GM15510 (cell line): ENCODE measurements around the gene CD96.

Source experiments
- POLR2A ChIP-seq: IDR thresholded peaks from 3 replicates; pipeline ENCODE4 v1.6.1; 2011; ENCODE audit warnings: borderline replicate concordance; ENCODE audit not compliant: insufficient read length; ENCODE audit errors: extremely low read depth

Gene CD96

GRCh38 chr3:111542611-111543300 is 759 bp downstream of the CD96 start:
- no peak for TF ChIP-seq POLR2A

- TF ChIP-seq POLR2A = no peak
Measured at GRCh38 chr3:111545349-111545748, 3.4 kb downstream of the CD96 start.

GRCh38 chr3:111547631-111548030 is 5.6 kb downstream of the CD96 start:
- TF ChIP-seq POLR2A = no peak

GRCh38 chr3:111548092-111548491 is 6.1 kb downstream of the CD96 start:
- no peak for TF ChIP-seq POLR2A

- TF ChIP-seq POLR2A = no peak
Measured at GRCh38 chr3:111548756-111549155, 6.8 kb downstream of the CD96 start.

GRCh38 chr3:111566844-111567243 is 24.8 kb downstream of the CD96 start:
- TF ChIP-seq POLR2A = no peak

GRCh38 chr3:111568355-111568754 is 26.4 kb downstream of the CD96 start:
- no peak for TF ChIP-seq POLR2A

- TF ChIP-seq POLR2A = no peak
Measured at GRCh38 chr3:111568911-111569310, 26.9 kb downstream of the CD96 start.

GRCh38 chr3:111570404-111571030 is 28.5 kb downstream of the CD96 start:
- no peak for TF ChIP-seq POLR2A

GRCh38 chr3:111571282-111571681 is 29.3 kb downstream of the CD96 start:
- TF ChIP-seq POLR2A = no peak

- TF ChIP-seq POLR2A = no peak
Measured at GRCh38 chr3:111571907-111572460, 30.0 kb downstream of the CD96 start.

- no peak for TF ChIP-seq POLR2A
Measured at GRCh38 chr3:111577113-111577512, 35.1 kb downstream of the CD96 start.

GRCh38 chr3:111577798-111578685 is 36.0 kb downstream of the CD96 start:
- TF ChIP-seq POLR2A = no peak

GRCh38 chr3:111578867-111579266 is 36.9 kb downstream of the CD96 start:
- TF ChIP-seq POLR2A = no peak

- TF ChIP-seq POLR2A = no peak
Measured at GRCh38 chr3:111579495-111579894, 37.5 kb downstream of the CD96 start.
